LoVo (cell line): Measurements from ENCODE around the gene HIGD2A.

Experiments used
- DNase-seq: peaks from one replicate; pipeline ENCODE4 v3.0.0-alpha.2; 2016; ENCODE audit warnings: low spot score

The HIGD2A gene

GRCh38 chr5:176388444-176389134 is at the start of gene HIGD2A, which contains the start of gene NOP16:
TSS of gene HIGD2A (plus strand) at chr5:176388751. CDS start at chr5:176388820, 69 bp downstream.
TSS of gene NOP16 (minus strand) at chr5:176388598. CDS start at chr5:176388539, 59 bp downstream.
- peak; percentile 99 for DNase-seq

- no peak for DNase-seq
Observed at GRCh38 chr5:176339304-176339703, 49.2 kb upstream of the HIGD2A start.

GRCh38 chr5:176341325-176342157 is 47.0 kb upstream of the HIGD2A start:
- no peak for DNase-seq

GRCh38 chr5:176342158-176342483 is 46.4 kb upstream of the HIGD2A start:
- DNase-seq: no peak

- DNase-seq: no peak
Observed at GRCh38 chr5:176342766-176343458, 45.6 kb upstream of the HIGD2A start.

GRCh38 chr5:176350416-176350815 is 38.1 kb upstream of the HIGD2A start:
- no peak for DNase-seq

GRCh38 chr5:176352116-176352878 is 36.3 kb upstream of the HIGD2A start:
- DNase-seq: no peak

GRCh38 chr5:176353533-176353932 is 35.0 kb upstream of the HIGD2A start:
- no peak for DNase-seq

- no peak for DNase-seq
Observed at GRCh38 chr5:176355400-176356178, 33.0 kb upstream of the HIGD2A start.

- DNase-seq: no peak
Observed at GRCh38 chr5:176356179-176356566, 32.4 kb upstream of the HIGD2A start.

GRCh38 chr5:176359658-176360057 is 28.9 kb upstream of the HIGD2A start:
- DNase-seq: no peak

GRCh38 chr5:176360894-176361436 is 27.6 kb upstream of the HIGD2A start:
- DNase-seq: no peak

GRCh38 chr5:176361437-176362232 is 26.9 kb upstream of the HIGD2A start, which contains the start of gene KIAA1191:
TSS of gene KIAA1191 (minus strand) at chr5:176361764. CDS start at chr5:176359508, 2,256 bp downstream.
- DNase-seq: peak; percentile 94

GRCh38 chr5:176362233-176362490 is 26.4 kb upstream of the HIGD2A start:
- DNase-seq: no peak

- no peak for DNase-seq
Observed at GRCh38 chr5:176364765-176365350, 23.7 kb upstream of the HIGD2A start.

- no peak for DNase-seq
Observed at GRCh38 chr5:176365351-176366231, 23.0 kb upstream of the HIGD2A start, which contains the start of gene ARL10. TSS of gene ARL10 (plus strand) at chr5:176365487. CDS start at chr5:176365564, 77 bp downstream.

GRCh38 chr5:176366232-176366894 is 22.2 kb upstream of the HIGD2A start:
- DNase-seq: no peak

- no peak for DNase-seq
Observed at GRCh38 chr5:176368726-176369125, 19.8 kb upstream of the HIGD2A start.
